Ishikawa (cell line): ENCODE measurements around the gene RBM6.

Experiments used
- CREB1 ChIP-seq: IDR thresholded peaks from 2 replicates; pipeline ENCODE4 v1.6.1; 2012; ENCODE audit warnings: low read depth
- EP300 ChIP-seq: IDR thresholded peaks from 2 replicates; pipeline ENCODE4 v1.6.1; 2012; ENCODE audit warnings: borderline replicate concordance
- FOXM1 ChIP-seq: IDR thresholded peaks from 2 replicates; pipeline ENCODE4 v1.6.1; 2012; ENCODE audit warnings: low read depth, borderline replicate concordance
- TCF12 ChIP-seq: IDR thresholded peaks from 2 replicates; pipeline ENCODE4 v1.6.1; 2012; ENCODE audit warnings: low read depth
- YY1 ChIP-seq: IDR thresholded peaks from 2 replicates; pipeline ENCODE4 v1.6.1; 2012; ENCODE audit warnings: low read depth
- TF ChIP-seq, protein P1 (sequence below): IDR thresholded peaks from 2 replicates; pipeline ENCODE4 v1.6.1; 2012; ENCODE audit warnings: low read depth, mild to moderate bottlenecking
- TF ChIP-seq, protein P2 (sequence below): IDR thresholded peaks from 2 replicates; pipeline ENCODE4 v1.6.1; 2012

DNA sequence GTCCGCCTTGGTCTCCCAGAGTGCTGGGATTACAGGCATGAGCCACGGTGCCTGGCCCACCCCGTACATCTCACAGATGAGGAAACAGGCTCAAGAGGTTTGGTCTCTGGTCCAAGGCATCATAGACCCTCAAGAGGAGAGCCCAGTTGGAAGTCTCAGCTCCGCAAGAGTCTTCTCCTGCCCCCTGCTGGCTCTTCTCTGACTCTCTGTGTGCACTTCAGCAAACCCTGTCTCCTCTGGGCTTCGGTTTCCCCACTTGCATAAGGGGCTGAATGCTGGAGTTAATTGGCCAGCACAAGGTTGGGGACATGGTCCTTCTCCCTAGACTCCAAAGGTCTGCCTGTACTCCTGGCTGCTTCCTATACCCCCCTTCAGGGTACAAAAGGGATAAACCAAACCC, 40.1 kb upstream of the RBM6 start:
- no peak for TF ChIP-seq EP300
- TF ChIP-seq, protein P1, sequence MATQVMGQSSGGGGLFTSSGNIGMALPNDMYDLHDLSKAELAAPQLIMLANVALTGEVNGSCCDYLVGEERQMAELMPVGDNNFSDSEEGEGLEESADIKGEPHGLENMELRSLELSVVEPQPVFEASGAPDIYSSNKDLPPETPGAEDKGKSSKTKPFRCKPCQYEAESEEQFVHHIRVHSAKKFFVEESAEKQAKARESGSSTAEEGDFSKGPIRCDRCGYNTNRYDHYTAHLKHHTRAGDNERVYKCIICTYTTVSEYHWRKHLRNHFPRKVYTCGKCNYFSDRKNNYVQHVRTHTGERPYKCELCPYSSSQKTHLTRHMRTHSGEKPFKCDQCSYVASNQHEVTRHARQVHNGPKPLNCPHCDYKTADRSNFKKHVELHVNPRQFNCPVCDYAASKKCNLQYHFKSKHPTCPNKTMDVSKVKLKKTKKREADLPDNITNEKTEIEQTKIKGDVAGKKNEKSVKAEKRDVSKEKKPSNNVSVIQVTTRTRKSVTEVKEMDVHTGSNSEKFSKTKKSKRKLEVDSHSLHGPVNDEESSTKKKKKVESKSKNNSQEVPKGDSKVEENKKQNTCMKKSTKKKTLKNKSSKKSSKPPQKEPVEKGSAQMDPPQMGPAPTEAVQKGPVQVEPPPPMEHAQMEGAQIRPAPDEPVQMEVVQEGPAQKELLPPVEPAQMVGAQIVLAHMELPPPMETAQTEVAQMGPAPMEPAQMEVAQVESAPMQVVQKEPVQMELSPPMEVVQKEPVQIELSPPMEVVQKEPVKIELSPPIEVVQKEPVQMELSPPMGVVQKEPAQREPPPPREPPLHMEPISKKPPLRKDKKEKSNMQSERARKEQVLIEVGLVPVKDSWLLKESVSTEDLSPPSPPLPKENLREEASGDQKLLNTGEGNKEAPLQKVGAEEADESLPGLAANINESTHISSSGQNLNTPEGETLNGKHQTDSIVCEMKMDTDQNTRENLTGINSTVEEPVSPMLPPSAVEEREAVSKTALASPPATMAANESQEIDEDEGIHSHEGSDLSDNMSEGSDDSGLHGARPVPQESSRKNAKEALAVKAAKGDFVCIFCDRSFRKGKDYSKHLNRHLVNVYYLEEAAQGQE, result no peak
- TF ChIP-seq TCF12, result no peak
- TF ChIP-seq, protein P2, sequence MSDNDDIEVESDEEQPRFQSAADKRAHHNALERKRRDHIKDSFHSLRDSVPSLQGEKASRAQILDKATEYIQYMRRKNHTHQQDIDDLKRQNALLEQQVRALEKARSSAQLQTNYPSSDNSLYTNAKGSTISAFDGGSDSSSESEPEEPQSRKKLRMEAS, result no peak
- TF ChIP-seq FOXM1, result no peak
- TF ChIP-seq CREB1, result no peak
- TF ChIP-seq YY1, result no peak
